Activated CD8-positive, alpha-beta memory T cell treated with anti-CD3 and anti-CD28 coated beads, Interleukin-2, amount 10 ng/mL, durations not matched to agents 7 days and 5 days (primary cell): Measurements from ENCODE around the gene PRG2. TPM values are rescaled to one million over a fixed set of nuclear protein-coding genes. Genes with fewer than 3 reads are reported as not detected.

Source experiments
- ATAC-seq: fragments of 150-1000 bp; cut with Tn5 transposase; one replicate; pipeline ENCODE4 v1.10.0; 2021; ENCODE audit warnings: moderate library complexity
- CTCF ChIA-PET: fragments of 350-600 bp; sonication (Branson Sonifier 250); formaldehyde crosslinking; loops from one replicate; lab custom pipeline; 2021; ENCODE audit warnings: antibody characterized with exemption; lab: Charles Lee
- DNase-seq: peaks from one replicate; pipeline ENCODE4 v3.0.0-alpha.2; 2020
- H3K27ac Mint-ChIP-seq: one replicate; pipeline ENCODE4 v1.8.0; 2021; ENCODE audit warnings: mild to moderate bottlenecking, mixed read lengths
- H3K27me3 Mint-ChIP-seq: one replicate; pipeline ENCODE4 v1.8.0; 2021; ENCODE audit warnings: mixed read lengths
- H3K36me3 Mint-ChIP-seq: one replicate; pipeline ENCODE4 v1.8.0; 2021; ENCODE audit warnings: mild to moderate bottlenecking, mixed read lengths
- H3K4me1 Mint-ChIP-seq: one replicate; pipeline ENCODE4 v1.8.0; 2021; ENCODE audit warnings: mixed read lengths
- H3K4me3 Mint-ChIP-seq: one replicate; pipeline ENCODE4 v1.8.0; 2021; ENCODE audit warnings: mild to moderate bottlenecking, moderate library complexity, mixed read lengths
- H3K9me3 Mint-ChIP-seq: one replicate; pipeline ENCODE4 v1.8.0; 2022; ENCODE audit warnings: low read depth, mixed read lengths
- total RNA-seq, 2 experiments: library from RNA; stranded (reverse); gene quantifications; one replicate each; pipeline ENCODE4 v1.2.3, GENCODE V29; 2021

The PRG2 gene
- total RNA-seq, 2 experiments from 2014 or later = 0.59 to 0.79 TPM

- Mint-ChIP-seq H3K27me3 (peaks cover 28% of the 10 kb centered on the region), H3K4me1 (no peaks in the 10 kb centered on the region), H3K9me3 (peaks cover 4% of the 10 kb centered on the region), H3K4me3 (no peak overlapping the region), H3K36me3 (peaks cover 3% of the 10 kb centered on the region), H3K27ac (no peak overlapping the region)
- CTCF ChIA-PET = interaction anchor here (1.0 to 3.3 kb wide), 3 partner anchors 11 to 106 kb away, joined by 3 to 18 read pairs (median 6); no protein-coding TSS in a partner anchor
- no peak for DNase-seq
- no peak for ATAC-seq
Observed at GRCh38 chr11:57356268-57356667, 34.2 kb downstream of the PRG2 start.

DNA sequence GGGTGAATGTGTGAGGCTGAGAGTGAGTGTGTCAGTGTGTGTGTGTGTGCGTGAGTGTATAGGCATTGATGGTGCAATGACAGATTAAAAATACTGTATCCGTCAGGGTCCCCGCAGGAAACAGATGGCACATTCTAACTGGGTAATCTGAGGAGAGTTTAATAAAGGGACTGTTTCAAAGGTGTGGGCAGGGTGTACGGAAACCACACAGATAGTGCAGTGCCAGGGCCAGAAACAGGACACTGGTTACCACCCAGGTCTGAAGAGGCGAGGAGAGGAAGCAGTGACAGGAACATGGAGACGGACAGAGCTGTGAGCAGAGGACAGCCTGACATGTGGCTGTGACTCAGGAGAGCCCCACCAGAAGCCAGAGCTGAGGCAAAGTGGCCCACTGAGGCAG lies 35.8 kb downstream of the PRG2 start:
- H3K27me3 Mint-ChIP-seq = peaks cover 28% of the 10 kb centered on the region
- peaks cover 4% of the 10 kb centered on the region for H3K9me3 Mint-ChIP-seq
- ATAC-seq = no peak
- DNase-seq = no peak
- H3K36me3 Mint-ChIP-seq = peaks cover 4% of the 10 kb centered on the region
- peaks cover 3% of the 10 kb centered on the region for H3K4me1 Mint-ChIP-seq
- H3K4me3 Mint-ChIP-seq = no peak overlapping the region
- CTCF ChIA-PET = interaction anchor here (1.8 to 3.3 kb wide), 2 partner anchors 10 to 105 kb away, joined by 6 to 18 read pairs; no protein-coding TSS in a partner anchor
- no peak overlapping the region for H3K27ac Mint-ChIP-seq

- peaks cover 3% of the 10 kb centered on the region for H3K4me1 Mint-ChIP-seq
- CTCF ChIA-PET = no interaction called here
- DNase-seq (no peak), ATAC-seq (no peak)
- H3K27me3 Mint-ChIP-seq = peaks cover 27% of the 10 kb centered on the region
- H3K9me3 Mint-ChIP-seq = peaks cover 4% of the 10 kb centered on the region
- H3K36me3 Mint-ChIP-seq = peaks cover 4% of the 10 kb centered on the region
- no peak overlapping the region for H3K4me3 Mint-ChIP-seq
- no peak overlapping the region for H3K27ac Mint-ChIP-seq
Observed at GRCh38 chr11:57353852-57354251, 36.6 kb downstream of the PRG2 start.

GRCh38 chr11:57353446-57353845 lies 37.0 kb downstream of the PRG2 start:
- no peak for DNase-seq
- H3K9me3 Mint-ChIP-seq = peaks cover 4% of the 10 kb centered on the region
- no peak for ATAC-seq
- peaks cover 3% of the 10 kb centered on the region for H3K4me1 Mint-ChIP-seq
- H3K36me3 Mint-ChIP-seq = peaks cover 4% of the 10 kb centered on the region
- peaks cover 27% of the 10 kb centered on the region for H3K27me3 Mint-ChIP-seq
- CTCF ChIA-PET = interaction anchor here (1.0 kb wide), 1 partner anchor 18 kb away, joined by 3 read pairs; the partner anchor contains the start of gene SSRP1
- no peak overlapping the region for H3K4me3 Mint-ChIP-seq
- H3K27ac Mint-ChIP-seq = no peak overlapping the region

DNA sequence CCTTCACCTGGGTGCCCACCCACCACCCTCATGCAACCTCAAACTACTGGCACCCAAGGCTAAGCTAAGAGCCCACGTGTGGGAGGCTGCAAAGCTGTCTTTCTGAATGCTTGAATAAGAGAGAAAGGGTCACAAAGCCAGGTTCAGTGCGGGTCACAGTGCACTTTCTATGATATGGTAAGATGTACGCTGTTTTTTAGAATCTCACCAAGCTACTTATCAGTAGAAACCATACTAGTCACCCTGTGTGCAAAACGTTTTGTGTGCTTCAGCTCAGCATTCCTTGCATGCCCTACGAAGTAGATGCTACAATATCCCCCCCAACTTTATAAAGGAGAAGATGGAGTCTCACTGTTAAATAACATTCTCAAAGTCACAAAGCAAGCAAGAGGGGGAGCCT lies 37.4 kb downstream of the PRG2 start:
- H3K9me3 Mint-ChIP-seq = peaks cover 4% of the 10 kb centered on the region
- H3K4me1 Mint-ChIP-seq = peaks cover 3% of the 10 kb centered on the region
- peaks cover 27% of the 10 kb centered on the region for H3K27me3 Mint-ChIP-seq
- ATAC-seq = no peak
- no peak overlapping the region for H3K27ac Mint-ChIP-seq
- CTCF ChIA-PET = interaction anchor here (0.6 to 1.1 kb wide), 3 partner anchors 11 to 291 kb away, joined by 3 to 4 read pairs (median 3); partner anchors contain the start of gene SSRP1
- DNase-seq = no peak
- H3K4me3 Mint-ChIP-seq = no peak overlapping the region
- peaks cover 4% of the 10 kb centered on the region for H3K36me3 Mint-ChIP-seq

GRCh38 chr11:57349491-57350274 lies 40.8 kb downstream of the PRG2 start:
- peaks cover 4% of the 10 kb centered on the region for H3K36me3 Mint-ChIP-seq

GRCh38 chr11:57348636-57349313 lies 41.7 kb downstream of the PRG2 start:
- Mint-ChIP-seq H3K27ac (no peak overlapping the region), H3K9me3 (peaks cover 4% of the 10 kb centered on the region), H3K36me3 (peaks cover 4% of the 10 kb centered on the region), H3K27me3 (peaks cover 8% of the 10 kb centered on the region), H3K4me1 (peaks cover 3% of the 10 kb centered on the region), H3K4me3 (no peak overlapping the region)
- DNase-seq (no peak), ATAC-seq (no peak)
- CTCF ChIA-PET = interaction anchor here (0.7 to 1.5 kb wide), 8 partner anchors 11 to 412 kb away, joined by 3 to 5 read pairs (median 3); no protein-coding TSS in a partner anchor

More at GRCh38 chr11:57349491-57350274, 40.8 kb downstream of the PRG2 start:
- Mint-ChIP-seq H3K4me3 (no peak overlapping the region), H3K27me3 (peaks cover 16% of the 10 kb centered on the region), H3K9me3 (peaks cover 4% of the 10 kb centered on the region), H3K27ac (no peak overlapping the region), H3K4me1 (peaks cover 3% of the 10 kb centered on the region)
- ATAC-seq = peak; percentile 71
- peak; percentile 68 for DNase-seq
- CTCF ChIA-PET = interaction anchor here (0.7 to 1.5 kb wide), 9 partner anchors 10 to 411 kb away, joined by 3 to 7 read pairs (median 4); partner anchors contain the start of gene P2RX3

- peaks cover 4% of the 10 kb centered on the region for H3K9me3 Mint-ChIP-seq
- CTCF ChIA-PET = interaction anchor here (0.9 to 1.5 kb wide), 3 partner anchors 53 to 145 kb away, joined by 3 to 5 read pairs (median 3); no protein-coding TSS in a partner anchor
- H3K4me1 Mint-ChIP-seq = peaks cover 3% of the 10 kb centered on the region
Observed at GRCh38 chr11:57348052-57348451, 42.4 kb downstream of the PRG2 start.

DNA sequence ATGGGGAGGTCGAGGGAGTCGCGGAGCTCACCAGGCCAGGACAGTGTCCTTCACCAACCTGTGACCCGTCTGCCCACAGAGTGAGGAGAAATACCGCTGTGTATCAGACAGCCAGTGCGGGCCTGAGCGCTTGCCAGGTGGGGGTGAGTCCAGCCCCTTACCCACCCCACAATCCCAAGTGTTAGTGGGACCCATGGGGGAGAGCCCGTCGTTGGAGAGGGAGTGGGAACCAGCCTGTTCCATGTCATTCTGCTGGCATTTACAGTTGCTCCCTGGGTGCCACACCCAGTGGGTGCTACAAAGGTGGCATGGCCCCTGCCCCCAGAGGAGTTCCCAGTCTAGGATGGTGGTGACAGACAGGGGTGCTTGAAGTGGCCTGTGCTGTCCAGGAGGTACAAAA lies 43.1 kb downstream of the PRG2 start:
- Mint-ChIP-seq H3K4me1 (peaks cover 3% of the 10 kb centered on the region), H3K27ac (no peak overlapping the region), H3K36me3 (peaks cover 4% of the 10 kb centered on the region), H3K9me3 (peaks cover 4% of the 10 kb centered on the region), H3K27me3 (peaks cover 6% of the 10 kb centered on the region), H3K4me3 (no peak overlapping the region)
- CTCF ChIA-PET = interaction anchor here (1.0 to 2.2 kb wide), 3 partner anchors 54 to 297 kb away, joined by 3 to 11 read pairs (median 5); no protein-coding TSS in a partner anchor
- no peak for ATAC-seq
- DNase-seq = no peak

More at GRCh38 chr11:57348052-57348451, 42.4 kb downstream of the PRG2 start:
- H3K36me3 Mint-ChIP-seq = peaks cover 4% of the 10 kb centered on the region
- no peak overlapping the region for H3K27ac Mint-ChIP-seq
- peaks cover 6% of the 10 kb centered on the region for H3K27me3 Mint-ChIP-seq
- DNase-seq (no peak), ATAC-seq (no peak)
- H3K4me3 Mint-ChIP-seq = no peak overlapping the region

DNA sequence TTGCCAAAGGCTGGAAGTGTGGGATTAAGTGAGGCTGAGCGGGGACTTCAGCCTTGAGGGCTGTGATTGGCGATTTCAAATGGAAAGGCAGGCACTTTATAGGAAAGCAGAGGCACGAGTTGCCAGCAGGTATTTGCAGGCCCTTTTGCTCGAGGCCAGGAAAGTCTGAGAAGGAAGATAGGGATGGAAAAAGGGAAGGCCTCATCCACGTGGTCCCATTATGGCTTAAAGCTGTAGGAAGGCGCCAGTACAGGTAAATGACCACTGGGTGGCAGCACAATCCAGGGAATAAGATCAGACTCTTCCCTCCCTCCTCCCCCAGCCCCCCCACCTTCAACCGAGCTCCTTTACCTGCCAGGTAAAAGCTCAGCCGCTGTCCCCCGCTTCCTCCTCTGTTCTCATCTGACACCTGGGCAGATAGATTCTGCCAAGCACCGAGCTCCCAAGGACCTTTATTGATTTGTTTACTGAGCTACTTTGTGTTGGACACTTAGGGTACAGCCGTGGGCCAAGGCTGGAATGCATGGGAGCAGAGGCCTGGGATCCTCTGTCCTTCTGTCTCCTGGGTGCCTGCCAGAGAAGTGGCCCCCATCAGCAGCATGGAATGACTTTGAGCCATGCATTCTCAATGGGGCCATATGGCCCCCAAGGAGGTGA lies 44.8 kb downstream of the PRG2 start:
- Mint-ChIP-seq H3K27me3 (no peaks in the 10 kb centered on the region), H3K4me3 (no peak overlapping the region), H3K36me3 (no peaks in the 10 kb centered on the region), H3K9me3 (no peaks in the 10 kb centered on the region), H3K27ac (no peak overlapping the region), H3K4me1 (peaks cover 3% of the 10 kb centered on the region)
- peak; percentile 65 for ATAC-seq
- DNase-seq = peak; percentile 71
- CTCF ChIA-PET = interaction anchor here (0.7 to 3.6 kb wide), 36 partner anchors 9 to 455 kb away, joined by 3 to 22 read pairs (median 4); partner anchors contain the start of genes RTN4RL2, SSRP1 and TNKS1BP1

- H3K27ac Mint-ChIP-seq = no peak overlapping the region
- H3K27me3 Mint-ChIP-seq = peaks cover 2% of the 10 kb centered on the region
- H3K4me3 Mint-ChIP-seq = no peak overlapping the region
- CTCF ChIA-PET = interaction anchor here (1.2 to 3.6 kb wide), 8 partner anchors 10 to 189 kb away, joined by 3 to 18 read pairs (median 8); partner anchors contain the start of gene SSRP1
- ATAC-seq = no peak
- H3K9me3 Mint-ChIP-seq = no peaks in the 10 kb centered on the region
- H3K36me3 Mint-ChIP-seq = no peaks in the 10 kb centered on the region
- H3K4me1 Mint-ChIP-seq = peaks cover under 1% of the 10 kb centered on the region
- no peak for DNase-seq
Observed at GRCh38 chr11:57344826-57345225, 45.6 kb downstream of the PRG2 start.

DNA sequence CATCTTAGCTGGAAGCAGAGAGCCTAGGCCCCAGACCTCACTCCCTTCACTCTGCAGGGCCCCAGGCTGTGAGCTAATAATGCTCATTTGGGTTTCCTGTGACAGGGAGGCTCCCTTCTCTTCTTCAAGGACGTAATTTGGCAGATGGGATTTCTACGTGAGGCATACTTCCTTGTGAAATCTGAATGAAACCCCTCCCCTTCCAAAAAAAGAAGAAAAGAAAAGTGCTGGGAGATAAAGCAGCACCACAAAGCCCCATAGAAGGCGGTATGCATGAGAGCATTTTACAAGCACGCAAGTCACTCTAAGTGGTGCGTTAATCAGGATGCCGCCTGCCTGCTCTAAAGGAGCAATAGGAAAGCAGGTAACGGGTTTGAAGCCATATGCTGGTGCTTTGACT lies 46.6 kb downstream of the PRG2 start:
- no peaks in the 10 kb centered on the region for H3K4me1 Mint-ChIP-seq
- no peaks in the 10 kb centered on the region for H3K9me3 Mint-ChIP-seq
- CTCF ChIA-PET = interaction anchor here (1.3 to 3.6 kb wide), 7 partner anchors 13 to 300 kb away, joined by 3 to 18 read pairs (median 4); no protein-coding TSS in a partner anchor
- no peak overlapping the region for H3K27ac Mint-ChIP-seq
- DNase-seq (no peak), ATAC-seq (no peak)
- no peak overlapping the region for H3K4me3 Mint-ChIP-seq
- H3K36me3 Mint-ChIP-seq = no peaks in the 10 kb centered on the region
- H3K27me3 Mint-ChIP-seq = peaks cover 5% of the 10 kb centered on the region
